DMS 273 treated with DMSO at 0.1 percent for 48 hours (cell line): Measurements from ENCODE around the gene PIGZ.

Experiments used
- DNase-seq: peaks from one replicate; lab custom pipeline; 2025; lab: John Stamatoyannopoulos, UW

The PIGZ gene

GRCh38 chr3:197001106-197001971 is 32.7 kb upstream of the PIGZ start:
- no peak for DNase-seq

GRCh38 chr3:197000211-197000610 is 31.6 kb upstream of the PIGZ start:
- DNase-seq: no peak

GRCh38 chr3:196998966-196999760 is 30.5 kb upstream of the PIGZ start:
- no peak for DNase-seq

GRCh38 chr3:196997311-196997710 is 28.7 kb upstream of the PIGZ start:
- DNase-seq: no peak

- DNase-seq: peak; percentile 65
Observed at GRCh38 chr3:196996454-196997265, 28.0 kb upstream of the PIGZ start.

- DNase-seq: peak; percentile 85
Observed at GRCh38 chr3:196995646-196996355, 27.2 kb upstream of the PIGZ start.

- no peak for DNase-seq
Observed at GRCh38 chr3:196995027-196995426, 26.4 kb upstream of the PIGZ start.

GRCh38 chr3:196994056-196994455 is 25.4 kb upstream of the PIGZ start:
- DNase-seq: no peak

- no peak for DNase-seq
Observed at GRCh38 chr3:196992461-196993065, 23.9 kb upstream of the PIGZ start.

- no peak for DNase-seq
Observed at GRCh38 chr3:196991581-196992460, 23.2 kb upstream of the PIGZ start.

- no peak for DNase-seq
Observed at GRCh38 chr3:196990601-196991007, 22.0 kb upstream of the PIGZ start.

- no peak for DNase-seq
Observed at GRCh38 chr3:196989721-196990262, 21.2 kb upstream of the PIGZ start.

- no peak for DNase-seq
Observed at GRCh38 chr3:196988241-196989029, 19.8 kb upstream of the PIGZ start.

GRCh38 chr3:196987022-196987421 is 18.4 kb upstream of the PIGZ start:
- no peak for DNase-seq

GRCh38 chr3:196985954-196986885 is 17.6 kb upstream of the PIGZ start:
- no peak for DNase-seq

- DNase-seq: no peak
Observed at GRCh38 chr3:196985298-196985697, 16.7 kb upstream of the PIGZ start.

- no peak for DNase-seq
Observed at GRCh38 chr3:196983186-196983585, 14.6 kb upstream of the PIGZ start.

GRCh38 chr3:196981657-196982056 is 13.0 kb upstream of the PIGZ start:
- DNase-seq: no peak
